ENCODE results near the gene EXOC3.

EXOC3 gene

GRCh38 chr5:482021-482420, 39.0 kb downstream of the EXOC3 start:
- DNase-seq (ENCODE audit: insufficient read length, low spot score) (no peak), FAIRE-seq (no peak)
- no peak for TF ChIP-seq CTCF (IDR thresholded peaks at IDR 0.05; ENCODE audit: insufficient read depth, missing control alignments)

- no peak for TF ChIP-seq CTCF (IDR thresholded peaks at IDR 0.05; ENCODE audit: insufficient read depth, missing control alignments)
- DNase-seq (ENCODE audit: insufficient read length, low spot score) (no peak), FAIRE-seq (no peak)
These were observed 39.5 kb downstream of the EXOC3 start for GRCh38 chr5:482506-482905.

- DNase-seq (ENCODE audit: insufficient read length, low spot score), result no peak
- TF ChIP-seq CTCF (IDR thresholded peaks at IDR 0.05; ENCODE audit: insufficient read depth, missing control alignments), result no peak
- no peak for FAIRE-seq
These were observed 40.0 kb downstream of the EXOC3 start for GRCh38 chr5:483011-483410.

- DNase-seq (ENCODE audit: insufficient read length, low spot score) (no peak), FAIRE-seq (no peak)
- no peak for TF ChIP-seq CTCF (IDR thresholded peaks at IDR 0.05; ENCODE audit: insufficient read depth, missing control alignments)
These were observed 40.6 kb downstream of the EXOC3 start for GRCh38 chr5:483434-484140.

GRCh38 chr5:484556-484955, 41.6 kb downstream of the EXOC3 start:
- no peak for TF ChIP-seq CTCF (IDR thresholded peaks at IDR 0.05; ENCODE audit: insufficient read depth, missing control alignments)
- no peak for FAIRE-seq
- DNase-seq (ENCODE audit: insufficient read length, low spot score), result no peak

- no peak for DNase-seq (ENCODE audit: insufficient read length, low spot score)
- FAIRE-seq, result no peak
These were observed 42.4 kb downstream of the EXOC3 start for GRCh38 chr5:485113-485945.

More at GRCh38 chr5:485113-485945, 42.4 kb downstream of the EXOC3 start:
- no peak for TF ChIP-seq CTCF (IDR thresholded peaks at IDR 0.05; ENCODE audit: insufficient read depth, missing control alignments)
